GM18519 (cell line): ENCODE results near the gene AFAP1.

ENCODE experiments used
- ATAC-seq: cut with Tn5 transposase; IDR thresholded peaks from one replicate; pipeline ENCODE4 v1.9.1; 2021; ENCODE audit warnings: mild to moderate bottlenecking, moderate library complexity; ENCODE audit not compliant: unreplicated experiment, low FRiP score

AFAP1 gene

DNA sequence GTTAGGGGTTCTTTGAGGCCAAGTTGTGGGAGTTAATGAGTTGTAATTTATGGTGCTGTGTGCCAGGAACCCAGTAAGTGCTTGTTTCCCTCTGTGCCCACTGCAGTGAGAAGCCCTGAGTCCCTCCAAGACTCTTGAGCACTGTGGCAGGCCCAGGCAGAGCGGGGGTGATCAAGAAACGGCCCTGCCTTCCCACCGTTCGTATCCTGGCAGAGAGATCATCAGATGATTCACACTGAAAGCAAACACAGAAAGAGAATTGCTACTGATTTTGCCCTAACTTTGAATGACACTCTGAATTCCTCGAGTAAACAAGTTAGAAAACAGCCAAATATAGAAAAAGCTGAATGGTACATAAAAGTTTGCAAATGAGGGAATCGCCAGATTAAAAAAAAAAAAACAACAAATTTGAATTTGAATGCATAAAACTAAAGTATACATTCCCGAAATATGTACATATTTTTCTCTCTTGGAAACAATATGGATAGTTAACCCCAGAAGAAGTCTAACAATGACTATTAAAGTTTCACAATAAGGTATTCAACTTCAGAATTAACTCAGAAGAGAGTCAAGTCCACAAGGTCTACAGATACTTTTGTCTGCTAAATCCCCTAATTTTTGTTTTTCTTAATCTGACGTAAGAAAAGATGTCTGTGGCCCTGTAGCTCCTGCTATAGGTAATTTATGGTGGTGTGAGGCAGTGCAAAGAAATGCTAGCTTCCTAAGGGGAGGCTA lies 71.8 kb downstream of the AFAP1 start:
- no peak for ATAC-seq

DNA sequence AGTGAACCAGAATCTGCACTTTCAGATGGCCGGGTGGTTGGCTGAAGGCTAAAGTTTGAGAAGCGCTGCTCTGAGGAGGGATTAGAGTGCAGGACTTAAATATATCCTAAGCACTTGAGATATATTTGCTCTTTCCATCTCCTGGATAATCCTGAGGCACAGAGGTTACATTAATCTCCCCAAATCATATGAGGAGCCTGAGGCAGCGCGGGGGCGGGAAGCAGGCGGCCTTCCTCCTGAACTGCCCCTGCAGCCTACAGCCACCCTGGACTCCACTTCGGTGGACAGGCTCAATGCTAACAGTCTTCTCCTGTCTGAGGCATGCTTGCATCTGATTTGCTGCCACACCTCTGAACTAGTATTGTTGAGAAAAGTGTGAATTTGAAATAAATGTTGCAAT lies 72.5 kb downstream of the AFAP1 start:
- no peak for ATAC-seq

DNA sequence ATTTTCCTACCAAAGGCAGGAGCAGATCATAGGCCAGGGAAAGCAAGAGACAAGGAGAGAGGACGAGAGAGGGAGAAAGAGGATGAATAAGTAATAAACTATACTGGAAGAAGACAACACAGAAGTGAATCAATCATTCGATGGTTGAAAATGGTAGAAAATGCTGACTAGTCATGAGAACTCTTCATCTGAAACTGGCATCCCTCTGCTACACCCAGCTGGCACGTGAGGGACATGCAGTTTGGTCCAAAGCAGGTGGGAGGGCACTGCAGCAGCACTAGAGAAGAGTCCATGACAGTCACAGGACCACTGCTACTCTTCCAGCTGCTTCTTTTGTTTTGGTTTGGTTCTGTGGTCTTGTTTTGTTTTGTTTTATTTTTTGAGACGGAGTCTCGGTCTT lies 74.1 kb downstream of the AFAP1 start:
- no peak for ATAC-seq

DNA sequence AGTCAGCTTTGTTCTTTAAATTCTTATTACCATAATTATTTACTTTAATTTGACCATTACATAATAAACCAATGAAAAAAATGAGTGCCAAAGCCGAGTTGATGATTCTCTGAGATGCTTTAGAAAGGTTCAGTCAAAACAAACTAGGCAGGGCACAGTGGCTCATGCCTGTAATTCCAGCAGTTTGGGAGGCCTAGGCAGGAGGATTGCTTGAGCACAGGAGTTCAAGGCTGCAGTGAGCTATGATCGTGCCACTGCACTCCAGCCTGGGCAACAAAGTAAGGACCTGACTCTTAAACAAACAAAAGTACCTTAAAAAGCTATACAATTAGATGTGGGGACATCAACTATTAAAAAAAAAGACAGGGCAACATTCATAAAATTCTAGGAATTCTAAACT lies 75.0 kb downstream of the AFAP1 start:
- no peak for ATAC-seq

DNA sequence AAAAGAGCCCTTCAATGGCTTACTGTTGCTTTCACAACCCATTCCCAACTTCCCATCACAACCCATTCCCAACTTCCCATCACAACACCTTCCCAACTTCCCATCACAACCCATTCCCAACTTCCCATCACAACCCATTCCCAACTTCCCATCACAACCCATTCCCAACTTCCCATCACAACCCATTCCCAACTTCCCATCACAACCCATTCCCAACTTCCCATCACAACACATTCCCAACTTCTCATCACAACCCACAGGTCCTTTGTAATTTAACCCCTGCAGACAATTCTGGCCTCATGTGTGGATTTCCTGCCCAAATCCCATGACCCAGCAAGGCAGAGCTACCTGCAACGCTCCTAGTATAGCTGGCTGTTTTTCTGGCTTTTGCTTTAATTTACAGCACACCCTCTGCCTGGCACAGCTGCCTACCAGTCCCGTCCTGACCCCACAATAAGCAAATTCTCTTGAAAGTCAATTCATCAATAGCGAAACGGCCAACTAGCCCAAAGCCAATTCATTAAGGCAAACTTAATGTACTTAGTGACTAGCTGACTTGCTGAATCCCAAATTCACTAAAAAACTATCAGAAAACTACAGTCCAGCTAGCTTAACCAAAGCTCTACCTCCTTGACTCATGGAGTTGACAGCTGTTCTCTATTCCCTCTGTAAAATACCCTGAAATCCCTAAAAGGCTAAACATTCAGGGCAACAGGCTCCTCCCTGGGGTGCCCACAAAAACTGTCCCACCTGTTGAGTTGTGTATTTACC lies 75.6 kb downstream of the AFAP1 start:
- no peak for ATAC-seq

DNA sequence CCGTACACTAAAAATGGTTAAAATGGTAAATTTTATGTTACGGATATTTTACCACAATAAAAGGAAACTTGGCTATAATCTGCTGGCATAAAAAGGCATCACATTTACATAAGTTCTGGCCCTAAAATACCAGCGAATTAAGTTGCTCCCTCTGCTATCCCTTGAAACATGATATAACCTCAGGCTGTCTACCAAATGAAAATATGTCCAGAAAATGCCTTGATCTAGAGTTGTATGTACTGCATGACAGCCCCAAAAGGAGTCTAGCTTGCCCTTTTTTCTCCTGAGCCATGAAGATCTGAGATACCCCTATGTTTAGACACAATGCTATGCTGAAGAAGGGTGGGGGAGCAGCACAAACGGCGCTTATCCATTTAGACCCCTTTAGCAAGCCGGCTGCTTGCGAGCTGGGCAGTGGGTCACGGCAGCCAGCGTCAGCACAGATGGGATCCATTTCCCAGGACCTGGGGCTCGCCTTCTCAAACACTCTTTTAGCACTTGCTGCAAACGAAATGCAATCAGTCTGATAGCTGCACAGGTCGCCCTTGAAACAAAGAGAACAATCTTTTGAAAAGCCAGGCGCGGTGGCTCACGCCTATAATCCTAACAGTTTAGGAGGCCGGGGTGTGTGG lies 77.0 kb downstream of the AFAP1 start:
- no peak for ATAC-seq

DNA sequence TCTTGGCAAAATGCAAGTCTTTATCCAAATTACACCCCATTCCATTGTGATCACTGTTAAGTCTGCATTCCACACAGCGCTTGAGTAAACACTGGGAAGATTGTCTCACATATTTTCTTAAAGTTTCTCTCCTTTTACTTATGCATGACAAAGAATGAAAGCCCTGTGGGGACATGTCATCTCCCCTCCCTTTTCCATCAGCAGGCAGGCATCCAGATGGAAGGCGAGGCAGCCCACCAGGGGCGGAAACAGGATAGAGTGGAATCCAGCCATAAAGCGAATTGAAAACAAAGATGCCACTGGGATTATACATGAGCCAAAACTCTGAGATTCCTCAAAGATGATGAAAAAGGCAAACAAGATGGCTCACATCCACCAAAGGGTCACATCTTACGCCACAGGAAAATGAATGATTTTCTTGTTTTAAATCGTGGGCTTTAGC lies 78.2 kb downstream of the AFAP1 start:
- ATAC-seq, result no peak

DNA sequence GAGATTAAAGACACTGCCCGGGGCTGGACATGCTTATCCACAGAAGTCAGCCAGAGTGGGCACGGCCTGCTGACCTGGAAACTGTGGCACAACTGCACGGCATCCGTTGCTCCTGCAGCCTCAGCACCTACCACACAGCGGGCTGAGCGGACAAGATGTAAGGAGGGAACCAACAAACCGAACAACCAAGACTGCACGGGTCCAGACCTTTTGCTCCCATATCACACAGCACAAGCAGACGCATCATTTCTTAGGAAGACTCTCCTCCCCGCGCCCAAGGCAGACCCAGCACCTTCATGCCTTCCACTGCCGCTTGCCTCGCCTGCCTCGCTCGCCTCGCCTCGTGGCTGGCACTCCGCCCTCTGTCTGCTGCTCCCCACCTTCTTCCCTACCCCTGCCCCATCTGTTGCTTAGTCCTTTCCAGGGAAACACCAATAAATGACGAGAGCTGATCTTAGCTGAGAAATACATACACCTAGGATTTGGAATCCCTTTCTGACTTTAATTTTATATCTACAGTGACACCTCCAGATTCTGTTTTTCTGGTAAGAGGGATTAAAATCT lies 79.0 kb downstream of the AFAP1 start:
- no peak for ATAC-seq

DNA sequence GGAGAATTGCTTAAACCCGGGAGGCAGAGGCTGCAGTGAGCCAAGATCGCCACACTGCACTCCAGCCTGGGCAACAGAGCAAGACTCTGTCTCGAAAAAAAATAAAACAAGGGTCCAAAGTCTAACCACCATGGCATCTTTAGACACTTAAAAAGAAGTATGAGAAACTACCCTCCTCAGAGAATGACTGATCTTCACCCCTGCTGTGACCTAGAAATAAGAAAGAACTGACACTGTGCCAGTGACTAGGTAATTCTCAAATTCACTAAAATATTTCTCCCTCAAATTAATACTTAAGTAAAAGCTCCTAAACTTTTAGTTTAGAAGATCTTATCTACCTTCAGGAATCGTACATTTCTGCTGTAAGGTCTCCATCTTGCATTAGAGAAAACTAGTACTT lies 80.3 kb downstream of the AFAP1 start:
- no peak for ATAC-seq

DNA sequence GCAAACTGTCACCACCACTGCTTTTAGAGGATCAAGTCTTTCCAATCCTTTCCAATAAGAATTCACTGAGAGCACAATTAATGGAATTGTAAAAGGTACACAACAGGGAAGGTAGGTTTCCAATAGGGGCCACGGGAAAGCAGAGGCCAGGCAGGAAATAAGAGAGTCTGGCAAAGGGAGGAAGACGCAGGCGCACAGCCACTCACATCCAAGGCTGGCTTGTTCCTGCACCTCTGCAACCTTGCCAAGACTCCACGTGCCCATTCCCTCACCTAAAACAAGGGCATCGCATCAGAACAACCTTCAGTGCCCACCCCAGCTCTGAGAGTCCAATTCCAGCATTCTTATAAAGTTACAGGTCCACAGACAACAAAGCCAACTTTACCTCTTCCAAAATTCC lies 81.2 kb downstream of the AFAP1 start:
- no peak for ATAC-seq

DNA sequence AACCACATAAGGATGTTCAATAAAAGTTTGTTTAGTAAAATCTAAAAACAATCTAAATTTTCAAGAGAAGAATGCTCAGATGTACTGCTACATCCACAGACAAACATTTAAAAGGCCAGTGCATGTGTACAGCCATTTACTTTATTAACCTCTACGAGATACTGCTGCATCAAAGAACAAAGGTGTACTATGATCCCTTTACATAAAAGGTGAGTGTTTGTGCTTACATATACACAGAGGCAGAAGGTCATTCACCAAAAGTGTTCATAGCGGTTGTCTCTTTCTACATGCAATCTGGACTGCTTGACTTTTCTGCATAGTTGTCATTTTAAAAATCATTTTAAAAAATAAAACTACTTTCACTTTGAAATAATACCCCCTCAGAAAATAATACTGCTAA lies 81.7 kb downstream of the AFAP1 start:
- ATAC-seq, result no peak

DNA sequence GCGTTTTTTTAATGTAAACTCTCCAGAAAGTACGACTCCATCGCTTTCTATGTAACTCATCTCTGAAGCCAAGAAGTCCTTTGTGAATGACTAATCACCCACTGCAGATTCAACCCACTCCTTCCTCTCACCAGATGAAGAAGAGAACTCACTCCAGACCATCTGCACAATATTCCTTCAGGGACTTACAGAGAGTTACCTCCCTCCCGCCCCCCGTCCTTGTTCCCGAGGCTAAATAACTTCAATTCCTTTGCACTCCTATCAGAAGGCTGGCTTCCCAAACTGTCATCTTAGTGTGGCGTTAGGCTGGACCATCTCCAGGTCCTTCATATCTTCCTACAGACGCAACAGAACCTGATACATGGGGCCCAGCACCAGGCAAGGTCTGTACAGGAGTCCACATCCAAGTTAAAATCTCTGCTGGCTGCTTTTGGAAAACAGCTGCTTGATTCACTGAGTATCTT lies 82.4 kb downstream of the AFAP1 start:
- no peak for ATAC-seq

DNA sequence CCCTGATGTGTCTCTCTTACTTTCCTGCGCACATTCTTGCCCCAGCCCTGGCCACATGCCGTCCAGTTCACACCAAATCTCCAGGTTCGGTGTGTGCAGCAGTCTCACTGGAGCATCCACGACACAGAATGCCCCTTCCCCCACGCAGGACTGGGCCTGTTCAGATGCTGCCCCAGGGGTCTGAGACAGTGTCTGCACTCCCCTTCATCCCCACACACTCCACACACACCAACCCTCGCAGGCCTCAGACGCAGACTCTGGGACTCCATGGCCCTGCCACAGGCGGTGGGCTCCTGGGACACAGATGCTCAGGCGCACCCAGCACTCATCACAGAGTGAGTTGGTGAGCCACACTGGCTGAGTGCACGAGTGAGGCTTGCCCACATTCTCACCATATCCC lies 83.9 kb downstream of the AFAP1 start:
- no peak for ATAC-seq

DNA sequence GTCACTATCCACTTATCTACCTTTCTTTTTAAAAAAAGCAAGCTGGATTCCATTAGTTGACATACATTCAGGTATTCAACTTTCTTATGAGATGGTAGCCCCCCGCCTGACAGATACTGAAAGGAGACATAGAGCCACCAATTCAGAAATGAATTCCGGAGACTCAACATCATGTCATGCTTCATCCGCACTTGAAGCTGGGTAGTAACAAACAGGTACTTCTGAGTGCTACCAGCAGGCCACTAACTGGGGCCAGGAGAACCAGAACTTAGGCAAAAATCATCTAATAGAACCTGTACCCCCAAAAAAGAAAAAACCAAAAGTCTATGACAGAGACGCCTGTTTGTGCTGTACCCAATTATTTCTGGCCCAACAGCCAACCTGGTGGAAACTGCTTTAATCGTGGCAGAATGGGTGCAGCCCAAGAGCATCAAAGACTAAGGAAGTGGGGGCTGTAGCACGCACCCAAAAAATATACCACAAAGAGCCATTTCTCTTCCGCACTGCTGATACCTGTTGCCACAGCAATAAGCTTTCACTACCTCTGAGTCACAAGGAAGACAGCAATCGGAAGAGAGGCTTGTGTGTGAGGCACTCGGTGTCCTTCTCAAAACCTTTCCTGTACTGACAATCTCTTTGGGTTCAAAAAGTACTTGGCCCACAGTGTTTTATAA lies 84.8 kb downstream of the AFAP1 start:
- ATAC-seq, result no peak

DNA sequence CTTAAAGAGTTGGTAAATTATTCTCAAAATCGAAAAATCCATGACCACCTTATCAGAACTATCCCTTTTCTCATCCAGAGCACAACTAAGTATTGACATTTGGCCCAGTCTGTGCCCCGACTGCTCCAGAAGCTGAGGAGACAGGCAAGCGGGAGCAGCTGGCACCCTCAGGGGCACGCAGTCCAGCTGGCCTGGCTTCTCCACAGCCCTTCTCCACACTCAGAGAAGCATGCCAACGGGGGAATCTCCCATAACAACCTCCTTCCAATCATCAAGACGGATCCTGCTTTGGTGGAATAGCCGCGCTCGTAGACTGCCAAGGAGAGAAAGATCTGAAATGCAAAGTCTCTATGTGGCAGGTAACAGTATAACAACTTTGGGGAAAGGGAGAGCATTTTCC lies 85.4 kb downstream of the AFAP1 start:
- ATAC-seq, result no peak

DNA sequence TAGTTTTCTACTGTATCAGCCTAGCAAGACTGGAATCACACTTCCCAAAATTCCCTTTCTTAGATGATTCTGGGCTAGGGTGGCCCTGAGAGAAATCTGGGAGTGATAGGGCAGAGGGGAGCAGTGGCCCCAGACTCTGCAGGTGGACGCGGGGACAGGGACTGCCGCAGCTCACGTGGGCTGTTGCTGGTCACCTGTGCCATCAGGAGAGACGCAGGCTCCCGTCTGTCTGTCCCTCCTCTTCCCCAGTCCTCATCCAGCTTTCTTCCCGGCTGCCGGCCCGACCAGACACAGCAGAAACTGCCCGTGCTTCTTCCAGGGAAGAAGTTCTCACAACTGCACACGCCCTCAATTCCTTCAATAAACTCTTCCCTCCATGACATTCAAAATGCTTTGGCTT lies 86.4 kb downstream of the AFAP1 start:
- no peak for ATAC-seq

DNA sequence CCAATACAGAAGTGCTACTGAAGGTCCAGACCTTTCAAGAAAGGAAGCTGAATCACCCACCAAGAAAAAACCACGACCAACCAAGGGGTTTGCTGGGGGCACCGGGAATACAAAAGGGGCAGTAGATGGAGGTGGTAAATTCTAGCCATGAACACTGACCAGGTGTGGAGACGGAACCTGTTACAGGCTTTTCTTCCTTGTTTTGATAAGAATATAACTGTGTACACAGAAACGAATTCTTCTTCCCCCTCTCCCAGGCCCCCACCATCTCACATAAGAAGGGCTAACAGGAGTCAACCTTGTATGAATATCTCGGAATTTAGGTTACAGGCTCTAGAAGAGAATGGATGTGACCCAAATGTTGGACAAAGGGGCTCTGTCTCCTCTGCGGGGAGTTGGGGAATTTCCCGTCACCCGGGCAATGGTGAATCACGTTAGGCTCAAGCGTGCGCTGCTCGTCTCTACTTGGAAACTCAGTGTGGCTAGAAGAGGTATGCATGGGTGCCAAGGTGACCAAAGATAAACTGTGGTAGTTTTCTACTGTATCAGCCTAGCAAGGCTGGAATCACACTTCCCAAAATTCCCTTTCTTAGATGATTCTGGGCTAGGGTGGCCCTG lies 87.0 kb downstream of the AFAP1 start:
- no peak for ATAC-seq

DNA sequence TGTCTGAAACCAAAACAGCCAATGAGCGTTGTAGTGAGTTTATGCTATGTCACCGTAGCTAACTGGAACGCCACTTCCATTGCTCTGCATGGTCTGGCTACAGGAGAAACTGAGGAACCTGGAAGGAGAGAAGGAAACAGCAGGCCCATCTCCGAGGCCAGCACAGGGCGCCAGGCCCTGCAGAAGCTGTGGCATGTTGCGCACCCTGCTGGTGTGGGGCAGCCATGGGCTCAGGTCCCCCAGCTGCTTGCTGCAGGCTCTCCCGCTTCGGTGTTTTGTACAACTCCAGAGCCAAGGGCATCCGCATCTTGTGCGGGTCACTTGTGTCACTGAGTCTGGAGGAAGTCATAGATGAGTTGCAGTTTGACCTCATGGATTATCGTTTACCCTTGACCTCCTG lies 89.2 kb downstream of the AFAP1 start:
- no peak for ATAC-seq

DNA sequence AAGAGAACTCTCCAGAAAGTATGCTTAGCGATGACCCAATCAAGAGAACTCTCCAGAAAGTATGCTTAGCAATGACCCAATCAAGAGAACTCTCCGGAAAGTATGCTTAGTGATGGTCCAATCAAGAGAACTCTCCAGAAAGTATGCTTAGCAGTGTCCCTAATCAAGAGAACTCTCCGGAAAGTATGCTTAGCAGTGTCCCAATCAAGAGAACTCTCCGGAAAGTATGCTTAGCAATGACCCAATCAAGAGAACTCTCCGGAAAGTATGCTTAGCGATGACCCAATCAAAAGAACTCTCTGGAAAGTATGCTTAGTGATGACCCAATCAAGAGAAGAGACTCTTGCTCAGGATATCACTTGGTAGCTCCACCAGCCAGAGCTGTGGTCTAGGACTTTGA lies 92.5 kb downstream of the AFAP1 start:
- no peak for ATAC-seq

DNA sequence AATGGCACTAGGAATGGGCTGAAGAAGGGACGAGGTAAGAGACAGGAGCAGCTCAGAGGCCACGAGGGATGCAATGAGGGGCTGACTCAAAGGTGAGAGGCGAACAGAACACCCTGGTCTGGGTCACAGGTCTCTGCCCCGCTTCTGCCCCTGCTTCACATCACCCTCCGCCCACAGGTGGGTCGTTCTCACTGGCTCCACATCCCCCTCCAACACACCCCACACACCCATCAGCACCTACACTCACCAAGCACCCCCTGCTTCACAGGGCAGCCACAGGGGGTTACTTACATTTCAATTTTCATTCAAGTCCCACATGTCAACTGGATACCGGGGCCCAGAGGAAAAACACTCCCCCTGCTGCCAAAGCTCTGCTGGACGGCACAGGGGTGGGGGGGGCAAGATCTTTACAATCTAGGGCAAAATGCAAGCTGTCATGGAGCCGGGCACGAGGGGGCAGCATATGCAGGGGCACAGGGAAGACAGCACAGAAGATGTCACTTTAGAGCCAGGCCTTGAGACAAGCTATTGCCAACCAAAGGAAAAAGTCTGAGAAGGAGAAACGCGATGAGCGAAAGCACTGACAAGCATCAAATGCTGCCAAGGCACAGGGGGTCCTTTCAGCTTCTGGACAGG lies 94.0 kb downstream of the AFAP1 start:
- ATAC-seq, result no peak
